DMS114 treated with DMSO at 0.1 percent for 48 hours (cell line): ENCODE results near the gene PLA2G2C.

Experiments used
- DNase-seq: peaks from one replicate; lab custom pipeline; 2025; ENCODE audit not compliant: unreplicated experiment; lab: John Stamatoyannopoulos, UW

PLA2G2C gene

GRCh38 chr1:20158358-20159070 lies 27.8 kb downstream of the PLA2G2C start:
- DNase-seq = no peak

DNA sequence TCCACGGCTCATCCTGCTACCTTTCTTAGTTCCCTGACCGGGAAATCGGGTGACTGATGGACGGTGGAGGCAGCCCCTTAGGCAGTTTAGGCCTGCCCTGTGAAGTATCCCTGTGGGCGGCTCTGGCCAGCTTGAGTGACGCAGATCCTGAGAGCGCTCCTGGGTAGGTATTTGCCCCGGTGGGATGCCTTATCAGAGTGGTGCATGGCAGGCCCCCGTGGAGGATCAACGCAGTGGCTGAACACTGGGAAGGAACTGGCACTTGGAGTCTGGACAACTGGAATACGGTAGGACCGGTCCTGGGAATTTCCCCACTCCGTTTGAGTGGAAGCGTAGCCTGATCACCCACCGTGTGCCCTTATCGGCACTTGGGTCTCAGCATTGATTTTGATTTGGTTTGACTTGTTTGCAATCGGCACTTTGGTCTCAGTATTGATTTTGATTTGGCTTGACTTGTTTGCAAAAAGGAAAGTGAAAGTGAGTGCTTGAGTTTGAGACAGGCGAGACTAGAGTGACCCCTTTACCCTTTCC lies 32.0 kb downstream of the PLA2G2C start:
- DNase-seq = no peak

GRCh38 chr1:20153000-20153418 lies 33.3 kb downstream of the PLA2G2C start:
- no peak for DNase-seq

- DNase-seq = no peak
Measured at GRCh38 chr1:20152599-20152930, 33.8 kb downstream of the PLA2G2C start.

- DNase-seq = peak; percentile 57
Measured at GRCh38 chr1:20151906-20152598, 34.3 kb downstream of the PLA2G2C start.

DNA sequence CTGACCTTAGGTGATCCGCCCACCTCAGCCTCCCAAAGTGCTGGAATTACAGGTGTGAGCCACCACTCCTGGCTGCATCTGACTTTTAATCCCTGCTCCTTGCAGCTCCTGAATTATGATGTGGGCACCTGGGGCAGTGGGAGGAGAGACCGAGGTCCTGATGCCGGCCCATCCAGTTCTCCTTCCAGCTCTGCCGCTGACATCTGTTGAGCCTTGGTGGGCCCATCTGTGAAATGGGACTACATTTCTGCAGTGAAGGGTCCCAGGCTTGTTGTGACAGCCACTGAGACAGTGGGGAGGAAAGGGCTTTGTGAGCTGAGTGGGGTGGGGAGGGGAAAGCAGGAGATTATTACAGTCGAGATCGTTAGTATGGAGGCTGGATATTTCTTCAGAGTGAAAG lies 35.3 kb downstream of the PLA2G2C start:
- DNase-seq = no peak

- no peak for DNase-seq
Measured at GRCh38 chr1:20150326-20150705, 36.0 kb downstream of the PLA2G2C start.

DNA sequence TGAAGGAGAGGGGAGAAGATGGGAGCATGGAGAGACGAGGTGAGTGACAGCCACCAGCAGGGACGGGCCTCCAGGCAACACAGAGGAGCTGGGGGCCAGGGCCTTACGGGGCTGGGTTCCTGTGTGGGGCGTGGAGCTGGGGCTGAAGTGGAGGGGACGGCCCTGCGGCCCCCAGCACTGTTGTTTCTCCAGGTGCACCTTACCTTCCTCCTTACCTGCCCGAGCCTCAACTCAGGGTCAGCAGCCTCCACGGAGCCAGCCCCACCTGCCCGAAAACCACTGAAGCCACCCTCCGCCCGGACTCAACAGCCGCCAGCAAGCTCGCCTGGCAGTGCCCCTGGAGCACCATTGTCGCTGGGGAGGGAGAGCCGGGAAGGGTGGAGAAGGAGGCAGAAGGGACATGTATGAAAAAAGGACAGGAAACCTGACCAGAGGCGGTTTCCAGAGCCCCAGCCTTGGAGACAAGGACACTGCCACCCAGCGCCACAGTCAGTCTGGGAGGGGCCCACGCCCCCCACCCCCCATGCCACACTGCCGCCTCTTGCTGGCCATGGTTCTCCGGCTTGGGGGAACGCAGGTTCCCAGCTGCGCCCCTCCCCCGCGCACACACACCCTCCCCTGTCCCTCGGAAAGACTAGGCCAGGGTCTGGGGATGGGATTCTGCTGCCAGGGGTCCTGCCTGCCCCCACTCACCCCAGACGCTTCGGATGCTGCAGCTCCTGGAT lies 36.6 kb downstream of the PLA2G2C start:
- no peak for DNase-seq

GRCh38 chr1:20148571-20149500 lies 37.5 kb downstream of the PLA2G2C start:
- DNase-seq = no peak

GRCh38 chr1:20147846-20148570 lies 38.3 kb downstream of the PLA2G2C start:
- DNase-seq = no peak

DNA sequence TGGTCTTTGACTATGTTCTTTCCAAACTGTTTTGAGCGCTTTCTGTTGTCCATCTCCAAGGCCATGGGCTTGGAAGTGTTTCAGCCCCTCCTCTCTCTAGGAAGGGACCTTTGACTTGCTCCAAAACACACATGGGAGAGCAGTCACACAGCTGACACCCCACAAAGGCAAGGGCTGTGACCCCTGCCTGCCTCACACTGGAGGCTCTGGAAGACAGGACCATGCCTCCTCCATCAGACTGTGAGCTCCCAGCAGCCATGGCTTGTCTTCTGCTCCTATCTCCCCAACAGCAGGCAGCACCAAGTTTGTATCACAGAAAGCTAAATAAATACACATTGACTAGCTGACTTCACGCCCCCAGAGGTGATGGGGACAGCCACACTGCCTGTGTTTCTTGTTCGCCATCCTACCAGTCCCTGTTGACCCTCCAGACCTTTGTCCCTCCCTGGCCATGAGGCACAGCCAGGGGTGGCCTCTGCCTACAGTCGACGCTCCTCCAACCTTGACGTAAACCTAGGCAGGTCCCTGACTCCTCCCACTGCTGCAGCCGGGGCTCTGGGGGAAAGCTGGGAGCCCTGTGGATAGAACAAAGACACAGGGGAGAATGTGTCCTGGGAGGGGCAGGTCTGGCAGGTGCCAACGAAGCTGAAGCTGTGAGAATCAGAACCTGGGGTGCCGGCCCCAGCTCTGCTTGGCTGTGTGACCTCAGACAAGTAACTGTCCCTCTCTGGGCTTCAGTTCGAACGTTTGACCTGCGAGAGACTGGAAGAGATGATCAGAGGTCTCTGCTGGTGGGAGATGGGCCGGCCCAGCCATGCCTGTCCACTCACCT lies 42.4 kb downstream of the PLA2G2C start:
- DNase-seq = no peak

- DNase-seq = no peak
Measured at GRCh38 chr1:20143318-20143717, 43.0 kb downstream of the PLA2G2C start.

DNA sequence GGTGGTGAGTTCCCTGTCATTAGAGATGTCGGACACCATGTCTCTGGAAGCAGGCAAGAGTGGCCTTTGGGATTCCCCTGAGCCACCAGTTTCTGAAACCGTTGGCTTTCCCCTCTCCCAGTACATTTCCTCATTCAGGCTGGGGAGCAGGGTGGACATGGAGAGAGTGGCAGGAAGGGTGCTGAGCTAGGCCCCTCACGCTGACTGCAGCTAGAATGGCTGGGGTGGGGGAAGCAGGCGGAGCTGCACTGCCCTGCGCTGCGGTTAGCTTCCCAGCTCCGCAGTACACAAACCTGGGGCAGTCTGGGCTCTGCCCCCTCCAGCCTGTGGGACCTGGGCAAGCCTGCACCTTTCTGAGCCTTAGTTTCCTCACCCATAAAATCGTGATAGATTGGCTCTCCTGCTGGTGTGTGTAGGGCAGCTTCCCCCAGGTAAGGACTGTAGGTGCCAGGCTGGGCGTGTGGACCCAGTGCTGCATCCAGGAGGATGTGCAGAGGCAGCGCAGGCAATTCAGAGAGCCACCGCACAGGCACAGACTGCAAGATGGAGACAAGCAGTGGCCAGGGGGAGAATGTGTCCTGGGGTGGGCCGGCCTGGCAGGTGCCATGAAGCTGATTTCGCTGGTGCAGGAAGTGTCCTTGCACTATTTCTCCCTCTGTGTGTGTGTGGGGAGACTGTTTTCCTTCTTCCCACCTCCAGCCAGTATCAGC lies 44.2 kb downstream of the PLA2G2C start:
- DNase-seq = no peak

- DNase-seq = no peak
Measured at GRCh38 chr1:20141466-20141865, 44.9 kb downstream of the PLA2G2C start.

GRCh38 chr1:20141001-20141400 lies 45.3 kb downstream of the PLA2G2C start:
- no peak for DNase-seq

DNA sequence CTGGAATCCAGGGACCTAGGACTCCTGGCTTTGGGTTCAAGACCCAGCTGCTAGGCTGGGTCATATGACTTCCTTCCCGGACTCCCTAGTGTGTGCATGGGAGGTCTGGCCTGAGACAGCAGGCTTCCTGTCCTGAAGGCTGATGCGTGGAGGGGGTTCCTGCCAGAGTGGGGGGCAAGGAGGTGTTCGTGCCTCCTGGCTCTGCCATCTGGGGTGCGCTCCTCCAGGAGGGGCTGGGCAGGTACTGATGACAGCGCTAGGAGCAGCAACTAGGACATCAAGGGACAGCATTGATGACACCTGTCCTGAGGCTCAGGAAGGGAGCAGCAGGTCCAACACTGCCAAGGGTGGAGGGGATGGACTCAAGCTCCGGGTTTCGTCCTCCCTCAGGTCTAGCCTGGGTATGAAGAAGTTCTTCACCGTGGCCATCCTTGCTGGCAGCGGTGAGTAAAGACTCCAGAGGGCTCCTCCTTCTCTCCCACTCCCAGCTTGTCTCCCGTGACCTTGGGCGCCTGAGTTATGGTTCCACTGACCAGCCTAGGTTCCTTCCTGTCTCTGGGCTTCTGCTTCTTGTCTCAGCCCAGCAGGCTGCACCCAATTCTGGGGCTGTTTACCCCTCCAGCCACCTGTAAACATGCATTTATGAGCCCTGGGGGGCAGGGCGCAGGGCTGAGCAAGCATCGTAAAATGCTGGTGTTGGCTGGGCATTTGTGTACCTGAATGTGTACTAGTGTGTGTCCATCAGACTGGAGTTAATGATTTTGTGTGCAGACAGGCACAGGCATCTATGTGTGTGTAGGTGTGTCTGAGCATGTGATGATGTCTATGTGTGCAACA lies 46.3 kb downstream of the PLA2G2C start:
- no peak for DNase-seq

DNA sequence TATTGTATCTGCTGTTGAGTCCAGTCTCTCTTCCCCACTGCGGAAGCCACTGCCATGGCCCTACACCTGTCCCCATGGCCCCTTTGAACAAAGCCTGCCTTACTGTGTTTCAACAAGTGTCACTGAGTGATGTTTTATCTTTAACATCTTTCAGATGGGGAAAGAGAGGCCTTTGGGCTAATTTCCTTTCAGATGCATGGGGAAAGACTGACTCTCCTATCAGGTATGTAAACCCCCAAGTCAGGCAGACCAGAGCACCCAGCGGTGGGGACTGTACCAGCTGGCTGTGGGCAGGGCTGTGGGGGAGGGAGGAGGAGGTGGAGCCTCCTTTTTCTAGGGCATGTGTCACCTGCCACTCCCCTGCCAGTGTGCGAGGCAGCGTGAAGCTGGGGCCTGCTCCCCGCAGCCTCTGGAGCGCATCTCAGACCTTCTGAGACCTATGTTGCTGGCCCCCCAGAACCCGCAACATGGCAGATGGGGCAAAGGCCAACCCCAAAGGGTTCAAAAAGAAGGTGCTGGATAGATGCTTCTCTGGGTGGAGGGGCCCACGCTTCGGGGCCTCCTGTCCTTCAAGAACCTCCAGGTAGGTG lies 47.3 kb downstream of the PLA2G2C start, which contains the start of gene PLA2G2F:
TSS of gene PLA2G2F (plus strand) at position 363 of the 590 bp plus-strand sequence. CDS start at position 468, 105 bp downstream.
- no peak for DNase-seq
